Naive thymus-derived CD4-positive, alpha-beta T cell (primary cell): ENCODE results near the gene DVL1. TPM values are rescaled to one million over a fixed set of nuclear protein-coding genes. Genes with fewer than 3 reads are reported as not detected.
"Not testable (repeated sequence)": the region's sequence is repeated elsewhere in the genome, so short reads cannot be mapped to it uniquely, and the experiment has no call there.

ENCODE experiments used
- ATAC-seq: fragments of 150-1000 bp; cut with Tn5 transposase; 2 replicates; pipeline ENCODE4 v1.10.0; 2021; ENCODE audit warnings: mild to moderate bottlenecking, moderate library complexity
- CTCF ChIA-PET: fragments of 350-600 bp; sonication (Branson Sonifier 250); formaldehyde crosslinking; loops from one replicate; lab custom pipeline; 2021; ENCODE audit warnings: antibody characterized with exemption; lab: Charles Lee
- POLR2A ChIA-PET: fragments of 350-600 bp; sonication (Branson Sonifier 250); formaldehyde crosslinking; loops from one replicate; lab custom pipeline; 2021; ENCODE audit warnings: antibody characterized with exemption, inconsistent platforms; lab: Charles Lee
- DNase-seq, 9 donors: peaks; one replicate each; pipeline versions ENCODE4 v3.0.0 to v3.0.0-alpha.2; 2020 to 2022; ENCODE audit warnings: mixed read lengths in 1 of 9
- H3K27ac ChIP-seq: one replicate; pipeline ENCODE4 v1.7.0; 2013; ENCODE audit warnings: mild to moderate bottlenecking, low read depth, low read length, moderate library complexity
- H3K27me3 ChIP-seq, 2 donors: one replicate each; pipeline ENCODE4 v1.7.0; 2013; ENCODE audit warnings: low read length in 2 of 2, mild to moderate bottlenecking in 2 of 2, moderate library complexity in 2 of 2; ENCODE audit not compliant: control insufficient read depth in 2 of 2, insufficient read depth in 2 of 2
- H3K36me3 ChIP-seq, 3 experiments: 1 replicate in 2 of 3; 2 replicates in 1 of 3; pipeline ENCODE4 v1.7.0; 2013; ENCODE audit warnings: low read length in 3 of 3, mild to moderate bottlenecking in 3 of 3, moderate library complexity in 1 of 3; ENCODE audit not compliant: insufficient read depth in 3 of 3, control insufficient read depth in 2 of 3
- H3K4me1 ChIP-seq, 2 donors: one replicate each; pipeline ENCODE4 v1.7.0; 2013; ENCODE audit warnings: low read length in 2 of 2, mild to moderate bottlenecking in 2 of 2, moderate library complexity in 1 of 2; ENCODE audit not compliant: control insufficient read depth in 2 of 2, insufficient read depth in 2 of 2
- H3K4me3 ChIP-seq: 2 replicates; pipeline ENCODE4 v1.7.0; 2013; ENCODE audit warnings: mild to moderate bottlenecking, low read length
- H3K9me3 ChIP-seq, 3 experiments: 1 replicate in 2 of 3; 2 replicates in 1 of 3; pipeline ENCODE4 v1.7.0; 2013; ENCODE audit warnings: low read length in 3 of 3; ENCODE audit not compliant: control insufficient read depth in 2 of 3
- H3K27ac Mint-ChIP-seq, 9 donors: one replicate each; pipeline ENCODE4 v1.8.0; 2020 to 2022; ENCODE audit warnings: mixed read lengths in 9 of 9, mild to moderate bottlenecking in 8 of 9, moderate library complexity in 5 of 9, inconsistent platforms in 2 of 9
- H3K27me3 Mint-ChIP-seq, 5 donors: one replicate each; pipeline ENCODE4 v1.8.0; 2021 to 2022; ENCODE audit warnings: mixed read lengths in 5 of 5, mild to moderate bottlenecking in 1 of 5
- H3K36me3 Mint-ChIP-seq, 5 donors: one replicate each; pipeline ENCODE4 v1.8.0; 2020 to 2022; ENCODE audit warnings: mixed read lengths in 5 of 5, mild to moderate bottlenecking in 3 of 5, inconsistent platforms in 1 of 5
- H3K4me1 Mint-ChIP-seq, 7 donors: one replicate each; pipeline ENCODE4 v1.8.0; 2020 to 2022; ENCODE audit warnings: mixed read lengths in 7 of 7, mild to moderate bottlenecking in 3 of 7, inconsistent platforms in 1 of 7
- H3K4me3 Mint-ChIP-seq, 10 donors: one replicate each; pipeline ENCODE4 v1.8.0; 2020 to 2022; ENCODE audit warnings: mild to moderate bottlenecking in 10 of 10, mixed read lengths in 10 of 10, moderate library complexity in 6 of 10, inconsistent platforms in 2 of 10
- H3K9me3 Mint-ChIP-seq, 11 donors: one replicate each; pipeline ENCODE4 v1.8.0; 2020 to 2022; ENCODE audit warnings: mixed read lengths in 11 of 11, mild to moderate bottlenecking in 4 of 11, inconsistent platforms in 1 of 11, moderate library complexity in 1 of 11
- intact Hi-C, 2 donors: fragments of 100-400 bp; cut with micrococcal nuclease; formaldehyde crosslinking; loops; one replicate each; pipeline ENCODE4 v1.15.1; 2023
- polyA plus RNA-seq, 2 donors: library from polyadenylated mRNA; unstranded; fragments of 300-500 nt; fragmentation: Illumina TruSeq; gene quantifications; one replicate each; pipeline ENCODE4 v1.2.3, GENCODE V29; 2021
- total RNA-seq, 6 experiments: library from RNA in 5 of 6; stranded (reverse) in 5 of 6; gene quantifications; 1 replicate in 5 of 6; 2 replicates in 1 of 6; pipeline ENCODE4 v1.2.3 and lab custom pipeline; 2021 to 2026

The DVL1 gene
- total and polyA plus RNA-seq, 7 experiments from 2014 or later: 0.78 to 54.9 (median 44.8) TPM

DNA sequence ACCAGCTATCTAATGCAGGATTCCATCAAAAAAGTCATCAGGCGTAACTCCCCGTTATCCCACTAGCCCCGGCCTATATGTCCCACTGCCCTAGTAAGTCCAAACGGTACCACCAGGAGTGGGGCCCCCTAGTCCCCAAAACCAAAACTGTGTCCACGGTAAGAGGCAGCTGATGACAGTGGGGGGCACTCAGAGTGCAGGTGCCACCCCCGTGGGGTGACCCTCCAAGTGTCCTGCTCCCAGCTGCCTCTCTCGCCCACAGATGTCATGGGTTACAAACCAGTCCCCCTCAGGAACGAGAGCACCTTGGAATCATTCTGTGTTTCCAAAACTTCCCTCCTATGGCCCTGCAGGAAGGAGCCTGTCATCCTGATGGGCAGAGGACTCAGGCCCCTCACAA lies 36.7 kb upstream of the DVL1 start:
- peak overlapping the region in 1 of 9 donors; percentile 38 for H3K27ac Mint-ChIP-seq
- H3K4me3 ChIP-seq: no peak overlapping the region
- DNase-seq (no peak), ATAC-seq (no peak)
- intact Hi-C loops: no loop called here
- no peak overlapping the region for H3K27ac ChIP-seq
- no peaks in the 10 kb centered on the region for H3K27me3 ChIP-seq
- no peak overlapping the region for H3K4me3 Mint-ChIP-seq
- CTCF ChIA-PET: no interaction called here
- peaks cover 25 to 56% (median 31%) of the 10 kb centered on the region in 3 experiments for H3K36me3 ChIP-seq
- no peaks in the 10 kb centered on the region for H3K4me1 ChIP-seq
- POLR2A ChIA-PET: interaction anchor here (1.6 to 3.4 kb wide), 2 partner anchors 13 to 21 kb away, joined by 3 to 12 read pairs; partner anchors contain the start of genes CCNL2 and MRPL20
- no peaks in the 10 kb centered on the region for H3K27me3 Mint-ChIP-seq
- peaks cover 0 to 5% (median 0%) of the 10 kb centered on the region in 7 donors for H3K4me1 Mint-ChIP-seq
- no peaks in the 10 kb centered on the region for H3K9me3 ChIP-seq
- no peaks in the 10 kb centered on the region for H3K9me3 Mint-ChIP-seq
- H3K36me3 Mint-ChIP-seq: peaks cover 4 to 30% (median 16%) of the 10 kb centered on the region in 5 donors

DNA sequence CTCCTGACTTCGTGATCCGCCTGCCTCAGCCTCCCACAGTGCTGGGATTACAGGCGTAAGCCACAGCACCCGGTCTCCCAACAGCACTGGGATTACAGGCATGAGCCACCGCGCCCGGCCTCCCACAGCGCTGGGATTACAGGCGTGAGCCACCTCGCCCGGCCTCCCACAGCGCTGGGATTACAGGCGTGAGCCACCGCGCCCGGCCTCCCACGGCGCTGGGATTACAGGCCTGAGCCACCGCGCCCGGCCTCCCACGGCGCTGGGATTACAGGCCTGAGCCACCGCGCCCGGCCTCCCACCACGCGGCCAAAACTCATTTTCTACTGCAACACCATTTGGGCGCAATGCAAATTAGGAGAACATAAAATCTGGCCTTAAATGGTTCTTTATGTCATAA lies 36.1 kb upstream of the DVL1 start:
- DNase-seq, H3K9me3 Mint-ChIP-seq, intact Hi-C loops, H3K27me3 Mint-ChIP-seq, H3K4me3 Mint-ChIP-seq, H3K4me1 ChIP-seq, H3K27ac ChIP-seq, H3K27ac Mint-ChIP-seq, H3K9me3 ChIP-seq, H3K4me1 Mint-ChIP-seq, H3K4me3 ChIP-seq, CTCF ChIA-PET, ATAC-seq, H3K27me3 ChIP-seq: not testable (repeated sequence)
- H3K36me3 Mint-ChIP-seq: peaks cover 4 to 24% (median 12%) of the 10 kb centered on the region in 5 donors
- H3K36me3 ChIP-seq: peaks cover 20 to 50% (median 25%) of the 10 kb centered on the region in 3 experiments
- POLR2A ChIA-PET: interaction anchor here (1.6 to 3.4 kb wide), 2 partner anchors 14 to 22 kb away, joined by 3 to 12 read pairs; partner anchors contain the start of genes CCNL2 and MRPL20

DNA sequence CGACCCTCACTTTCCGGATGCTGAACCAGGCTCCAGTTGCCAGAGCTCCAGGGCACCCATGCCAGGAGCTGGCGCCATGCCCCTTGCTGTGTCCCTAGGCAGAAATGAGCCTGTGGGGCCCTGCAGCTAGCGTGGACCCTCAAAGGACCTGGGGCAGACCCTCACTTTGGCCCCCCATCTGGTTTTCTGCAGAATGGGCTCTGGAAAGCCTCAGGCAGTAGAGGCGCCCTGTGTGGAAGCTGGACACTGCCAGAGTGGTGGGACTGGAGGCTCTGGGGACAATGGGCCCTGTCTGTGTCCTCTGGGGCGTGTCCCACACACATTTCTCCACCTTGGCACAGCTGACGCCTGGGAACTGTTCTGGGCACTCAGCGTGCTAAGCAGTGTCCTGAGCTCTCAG lies 32.1 kb upstream of the DVL1 start:
- ATAC-seq (no peak), DNase-seq (no peak)
- Mint-ChIP-seq H3K4me1 (peaks cover 0 to 6% (median 0%) of the 10 kb centered on the region in 7 donors), H3K36me3 (peaks cover 0 to 6% (median under 1%) of the 10 kb centered on the region in 5 donors), H3K9me3 (no peaks in the 10 kb centered on the region), H3K4me3 (no peak overlapping the region), H3K27ac (no peak overlapping the region), H3K27me3 (no peaks in the 10 kb centered on the region)
- H3K4me1 ChIP-seq: peaks cover 0 to under 1% of the 10 kb centered on the region in 2 donors
- H3K36me3 ChIP-seq: peaks cover 0 to 10% (median 3%) of the 10 kb centered on the region in 3 experiments
- H3K27ac ChIP-seq: no peak overlapping the region
- no peaks in the 10 kb centered on the region for H3K27me3 ChIP-seq
- intact Hi-C loops: no loop called here
- no peak overlapping the region for H3K4me3 ChIP-seq
- ChIA-PET CTCF (no interaction called here), POLR2A (interaction anchor here (0.9 to 1.2 kb wide), 3 partner anchors 18 to 21 kb away, joined by 3 to 4 read pairs (median 4); partner anchors contain the start of gene CCNL2)
- no peaks in the 10 kb centered on the region for H3K9me3 ChIP-seq

DNA sequence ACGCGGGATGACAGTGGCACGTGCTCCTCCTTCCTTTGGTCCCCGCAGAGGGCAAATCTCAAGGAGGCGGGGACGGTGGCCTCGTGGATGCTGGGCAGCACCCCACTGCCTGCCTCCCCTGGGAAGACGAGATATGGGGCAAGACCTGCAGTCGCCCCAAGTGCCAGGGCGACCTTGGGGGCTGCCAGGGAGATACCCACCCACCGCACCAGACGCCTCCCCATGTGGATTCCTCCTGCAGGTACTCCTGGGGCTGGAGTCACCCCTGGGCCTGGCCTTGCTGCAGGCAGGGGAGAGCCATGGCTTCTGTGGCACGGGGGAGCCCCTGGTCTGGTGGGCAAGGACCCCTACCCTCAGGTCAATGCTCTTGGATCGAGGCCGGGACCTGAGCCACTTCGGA lies 31.6 kb upstream of the DVL1 start:
- no peaks in the 10 kb centered on the region for H3K9me3 Mint-ChIP-seq
- no peak overlapping the region for H3K4me3 Mint-ChIP-seq
- H3K27ac Mint-ChIP-seq: no peak overlapping the region
- DNase-seq (no peak), ATAC-seq (no peak)
- Histone ChIP-seq H3K4me3 (no peak overlapping the region), H3K27ac (no peak overlapping the region), H3K27me3 (no peaks in the 10 kb centered on the region), H3K9me3 (no peaks in the 10 kb centered on the region), H3K36me3 (peaks cover 0 to 6% (median 0%) of the 10 kb centered on the region in 3 experiments), H3K4me1 (peaks cover 0 to 5% of the 10 kb centered on the region in 2 donors)
- peaks cover 0 to 6% (median 0%) of the 10 kb centered on the region in 7 donors for H3K4me1 Mint-ChIP-seq
- intact Hi-C loops: no loop called here
- ChIA-PET CTCF (no interaction called here), POLR2A (interaction anchor here (1.0 to 1.2 kb wide), 2 partner anchors 19 to 22 kb away, joined by 3 to 4 read pairs; no protein-coding TSS in a partner anchor)
- peaks cover 0 to 1% (median 0%) of the 10 kb centered on the region in 5 donors for H3K36me3 Mint-ChIP-seq
- H3K27me3 Mint-ChIP-seq: no peaks in the 10 kb centered on the region

DNA sequence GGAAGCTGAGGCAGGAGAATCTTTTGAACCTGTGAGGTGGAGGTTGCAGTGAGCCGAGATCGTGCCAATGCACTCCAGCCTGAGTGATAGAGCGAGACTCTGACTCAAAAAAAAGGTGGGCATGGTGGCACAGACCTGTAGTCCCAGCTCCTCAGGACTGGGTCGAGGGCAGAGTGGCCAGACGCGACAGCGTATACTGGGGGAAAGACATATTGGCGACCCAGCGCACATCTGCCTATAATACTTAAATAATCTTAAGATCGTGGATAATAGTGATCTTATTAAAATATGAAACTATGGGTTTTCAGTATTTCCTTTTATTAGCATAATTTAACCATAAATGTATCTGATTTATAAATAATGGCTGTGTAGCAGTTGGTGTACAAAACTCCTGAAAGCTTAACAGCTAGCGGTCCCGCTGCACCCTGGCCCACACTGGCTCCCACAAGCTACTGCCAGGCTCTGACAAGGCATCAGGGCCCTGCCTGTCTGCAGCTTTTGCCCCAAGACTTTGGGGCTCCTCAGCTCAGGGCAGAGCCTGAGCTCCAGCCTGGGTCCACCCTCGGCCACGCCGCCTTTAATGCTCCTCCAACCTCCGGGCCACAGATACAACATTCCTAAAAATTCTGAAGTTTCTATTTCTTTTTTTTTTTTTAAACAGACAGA lies 28.5 kb upstream of the DVL1 start:
- Mint-ChIP-seq H3K27me3 (peaks cover 0 to 2% (median 0%) of the 10 kb centered on the region in 5 donors), H3K4me3 (no peak overlapping the region), H3K27ac (no peak overlapping the region), H3K36me3 (peaks cover 0 to 4% (median 0%) of the 10 kb centered on the region in 5 donors), H3K4me1 (peaks cover 0 to 18% (median 9%) of the 10 kb centered on the region in 7 donors), H3K9me3 (no peaks in the 10 kb centered on the region)
- Histone ChIP-seq H3K4me3 (no peak overlapping the region), H3K9me3 (no peaks in the 10 kb centered on the region), H3K27me3 (no peaks in the 10 kb centered on the region), H3K4me1 (peaks cover 0 to 15% of the 10 kb centered on the region in 2 donors), H3K36me3 (peaks cover 0 to 11% (median 4%) of the 10 kb centered on the region in 3 experiments), H3K27ac (no peak overlapping the region)
- POLR2A ChIA-PET: interaction anchor here (1.1 to 4.5 kb wide), 3 partner anchors 12 to 144 kb away, joined by 4 to 55 read pairs (median 5); partner anchors contain the start of gene MRPL20
- DNase-seq (no peak), ATAC-seq (no peak)
- intact Hi-C loops: loop anchor here in 1 of 2 donors (10.0 kb wide), 1 partner anchor 363 kb away; the partner anchor contains the start of gene ISG15
- CTCF ChIA-PET: no interaction called here

DNA sequence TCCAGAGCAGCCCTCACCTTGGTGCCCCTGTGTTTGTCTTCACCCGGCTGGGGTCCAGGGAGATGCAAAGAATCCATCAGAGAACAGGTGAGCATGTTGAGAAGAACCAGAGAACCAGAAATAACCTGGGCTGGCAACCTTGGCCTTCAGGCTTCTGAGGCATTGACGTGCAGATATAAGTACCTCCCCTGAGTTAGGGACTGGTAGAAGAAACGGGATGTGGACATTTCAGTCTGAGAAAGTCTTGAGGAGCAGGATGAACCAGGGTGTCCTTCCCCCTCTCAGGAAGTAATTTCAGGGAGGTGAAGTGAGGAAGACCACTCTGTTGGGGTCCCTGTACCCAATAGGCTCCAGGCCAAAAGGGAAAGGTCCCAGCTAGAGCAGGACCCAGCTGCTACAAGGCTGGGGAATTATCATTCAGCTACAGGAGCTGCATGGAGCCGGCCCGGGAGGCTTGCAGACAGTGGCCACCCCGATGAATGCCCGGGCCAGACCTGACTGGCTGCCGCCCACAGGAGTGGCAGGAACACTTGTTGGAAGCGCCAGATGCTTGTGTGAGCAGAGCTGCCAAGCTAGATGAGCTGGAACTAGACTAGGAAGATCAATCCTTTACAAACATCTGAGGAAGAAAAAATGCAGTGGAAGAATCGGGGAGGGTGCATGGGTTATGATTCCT lies 27.5 kb upstream of the DVL1 start:
- H3K27ac ChIP-seq: no peak overlapping the region
- peaks cover 0 to 5% (median 0%) of the 10 kb centered on the region in 5 donors for H3K36me3 Mint-ChIP-seq
- peaks cover 0 to 22% (median 15%) of the 10 kb centered on the region in 7 donors for H3K4me1 Mint-ChIP-seq
- ChIA-PET CTCF (interaction anchor here (1.3 kb wide), 1 partner anchor 22 kb away, joined by 5 read pairs; the partner anchor contains the start of gene CCNL2), POLR2A (interaction anchor here (1.1 to 4.5 kb wide), 4 partner anchors 13 to 143 kb away, joined by 4 to 59 read pairs (median 30); partner anchors contain the start of genes CCNL2 and MRPL20)
- H3K9me3 Mint-ChIP-seq: no peaks in the 10 kb centered on the region
- peak overlapping the region in 9 of 10 donors; percentile 23 to 94 (median 41) for H3K4me3 Mint-ChIP-seq
- no peak for DNase-seq
- peaks cover 0 to 11% (median 4%) of the 10 kb centered on the region in 3 experiments for H3K36me3 ChIP-seq
- no peaks in the 10 kb centered on the region for H3K27me3 ChIP-seq
- H3K4me3 ChIP-seq: no peak overlapping the region
- no peak for ATAC-seq
- peak overlapping the region in 7 of 9 donors; percentile 19 to 91 (median 77) for H3K27ac Mint-ChIP-seq
- intact Hi-C loops: loop anchor here in 1 of 2 donors (10.0 kb wide), 1 partner anchor 362 kb away; the partner anchor contains the start of gene ISG15
- peaks cover 7 to 25% of the 10 kb centered on the region in 2 donors for H3K4me1 ChIP-seq
- H3K27me3 Mint-ChIP-seq: peaks cover 0 to 2% (median 0%) of the 10 kb centered on the region in 5 donors
- no peaks in the 10 kb centered on the region for H3K9me3 ChIP-seq
